Measurements from ENCODE around the gene GUCY2D.

DNA sequence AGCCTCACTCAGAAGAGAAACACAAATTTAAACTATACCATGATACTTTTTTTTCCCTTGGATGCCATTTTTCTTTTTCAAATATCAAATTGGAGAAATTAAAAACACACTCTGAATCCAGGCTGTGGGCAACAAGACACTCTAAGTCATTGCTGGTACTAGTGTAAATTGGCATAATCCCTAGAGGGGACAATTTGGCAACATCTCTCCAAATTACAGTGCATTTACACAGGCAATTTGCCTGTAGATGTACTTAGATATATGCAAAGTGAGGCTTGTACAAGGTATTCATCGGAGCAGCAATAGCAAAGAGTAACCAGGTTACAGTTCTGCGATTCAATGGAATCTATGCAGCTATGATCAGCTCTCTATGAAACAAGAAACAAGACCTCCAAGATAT, 6.7 kb upstream of the GUCY2D start:
- TF ChIP-seq, protein P1, sequence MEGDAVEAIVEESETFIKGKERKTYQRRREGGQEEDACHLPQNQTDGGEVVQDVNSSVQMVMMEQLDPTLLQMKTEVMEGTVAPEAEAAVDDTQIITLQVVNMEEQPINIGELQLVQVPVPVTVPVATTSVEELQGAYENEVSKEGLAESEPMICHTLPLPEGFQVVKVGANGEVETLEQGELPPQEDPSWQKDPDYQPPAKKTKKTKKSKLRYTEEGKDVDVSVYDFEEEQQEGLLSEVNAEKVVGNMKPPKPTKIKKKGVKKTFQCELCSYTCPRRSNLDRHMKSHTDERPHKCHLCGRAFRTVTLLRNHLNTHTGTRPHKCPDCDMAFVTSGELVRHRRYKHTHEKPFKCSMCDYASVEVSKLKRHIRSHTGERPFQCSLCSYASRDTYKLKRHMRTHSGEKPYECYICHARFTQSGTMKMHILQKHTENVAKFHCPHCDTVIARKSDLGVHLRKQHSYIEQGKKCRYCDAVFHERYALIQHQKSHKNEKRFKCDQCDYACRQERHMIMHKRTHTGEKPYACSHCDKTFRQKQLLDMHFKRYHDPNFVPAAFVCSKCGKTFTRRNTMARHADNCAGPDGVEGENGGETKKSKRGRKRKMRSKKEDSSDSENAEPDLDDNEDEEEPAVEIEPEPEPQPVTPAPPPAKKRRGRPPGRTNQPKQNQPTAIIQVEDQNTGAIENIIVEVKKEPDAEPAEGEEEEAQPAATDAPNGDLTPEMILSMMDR (IDR thresholded peaks at IDR 0.05): no peak
- TF ChIP-seq POLR2A (IDR thresholded peaks at IDR 0.05): no peak
